Activated CD4-positive, alpha-beta T cell treated with anti-CD3 and anti-CD28 coated beads for 4 hours (primary cell): ENCODE measurements around the gene OBI1.
A peak's percentile ranks its signal among the peaks of the same experiment; 100 is the strongest.

Source experiments
- DNase-seq, 2 donors: peaks; one replicate each; pipeline ENCODE4 v3.0.0-alpha.2; 2020

OBI1 gene, protein sequence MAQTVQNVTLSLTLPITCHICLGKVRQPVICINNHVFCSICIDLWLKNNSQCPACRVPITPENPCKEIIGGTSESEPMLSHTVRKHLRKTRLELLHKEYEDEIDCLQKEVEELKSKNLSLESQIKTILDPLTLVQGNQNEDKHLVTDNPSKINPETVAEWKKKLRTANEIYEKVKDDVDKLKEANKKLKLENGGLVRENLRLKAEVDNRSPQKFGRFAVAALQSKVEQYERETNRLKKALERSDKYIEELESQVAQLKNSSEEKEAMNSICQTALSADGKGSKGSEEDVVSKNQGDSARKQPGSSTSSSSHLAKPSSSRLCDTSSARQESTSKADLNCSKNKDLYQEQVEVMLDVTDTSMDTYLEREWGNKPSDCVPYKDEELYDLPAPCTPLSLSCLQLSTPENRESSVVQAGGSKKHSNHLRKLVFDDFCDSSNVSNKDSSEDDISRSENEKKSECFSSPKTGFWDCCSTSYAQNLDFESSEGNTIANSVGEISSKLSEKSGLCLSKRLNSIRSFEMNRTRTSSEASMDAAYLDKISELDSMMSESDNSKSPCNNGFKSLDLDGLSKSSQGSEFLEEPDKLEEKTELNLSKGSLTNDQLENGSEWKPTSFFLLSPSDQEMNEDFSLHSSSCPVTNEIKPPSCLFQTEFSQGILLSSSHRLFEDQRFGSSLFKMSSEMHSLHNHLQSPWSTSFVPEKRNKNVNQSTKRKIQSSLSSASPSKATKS

GRCh38 chr13:78658630-78659449, at the start of gene OBI1:
TSS of gene OBI1 (minus strand) at chr13:78659155. CDS start at chr13:78659120, 35 bp downstream.
- peak; percentile 84 to 88 for DNase-seq

GRCh38 chr13:78701383-78701782, 42.4 kb upstream of the OBI1 start:
- DNase-seq = no peak

DNA sequence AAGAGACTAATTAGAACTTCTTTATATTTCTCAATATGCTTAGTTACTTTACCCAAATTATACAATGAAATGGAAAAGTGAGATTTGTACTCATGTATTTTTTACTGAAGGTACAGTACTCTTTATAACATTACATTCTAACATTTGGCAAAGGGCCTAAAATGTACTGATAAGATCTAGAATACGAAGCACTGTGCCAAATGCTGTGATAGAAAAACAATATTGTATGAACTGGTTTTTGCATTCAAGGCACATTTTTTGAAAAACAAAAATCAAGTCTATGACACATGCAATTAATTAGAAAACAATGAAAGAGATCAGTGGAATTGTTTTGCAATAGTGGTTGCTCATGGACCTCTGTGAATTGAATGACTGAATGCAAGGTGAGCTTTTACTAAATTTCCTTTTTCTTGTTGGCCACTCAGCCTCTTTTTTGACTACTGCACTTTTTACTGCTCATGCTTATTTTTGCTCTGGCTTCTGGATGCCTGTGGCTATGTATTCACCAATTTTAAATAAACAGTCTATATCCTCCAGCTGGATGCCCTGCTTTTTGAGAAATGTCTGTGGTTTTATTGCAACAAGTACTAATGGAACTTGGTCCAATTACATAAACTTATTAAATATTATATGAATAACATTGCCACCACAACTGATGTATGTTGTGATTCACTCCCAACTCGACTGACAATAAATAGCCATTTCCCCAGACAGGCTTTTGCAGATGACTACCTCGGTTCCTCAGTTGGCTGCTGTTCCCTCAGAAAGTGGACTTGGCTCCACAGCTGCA, 41.4 kb upstream of the OBI1 start:
- no peak for DNase-seq

- no peak for DNase-seq
These were observed 30.1 kb upstream of the OBI1 start for GRCh38 chr13:78689011-78689410.

DNA sequence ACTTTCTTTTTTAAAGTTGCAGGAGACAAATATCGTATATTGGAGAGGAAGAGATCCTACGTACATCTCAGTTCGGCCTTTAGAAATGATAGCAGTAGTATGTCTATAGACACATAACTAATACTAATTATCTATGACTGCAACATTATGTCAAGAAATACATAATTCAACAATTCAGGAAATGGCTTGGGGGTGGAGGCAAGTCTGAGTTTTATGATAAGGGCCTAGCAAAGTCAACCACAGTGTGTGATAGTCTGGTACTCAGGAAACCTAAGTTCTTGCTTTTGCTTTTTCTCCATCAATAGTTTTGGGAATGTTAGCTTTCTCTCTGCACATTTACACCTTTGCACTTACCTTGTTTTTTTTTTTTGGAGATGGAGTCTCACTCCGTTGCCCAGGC, 27.5 kb upstream of the OBI1 start:
- DNase-seq = no peak

GRCh38 chr13:78680576-78681350, 21.8 kb upstream of the OBI1 start:
- DNase-seq = no peak

DNA sequence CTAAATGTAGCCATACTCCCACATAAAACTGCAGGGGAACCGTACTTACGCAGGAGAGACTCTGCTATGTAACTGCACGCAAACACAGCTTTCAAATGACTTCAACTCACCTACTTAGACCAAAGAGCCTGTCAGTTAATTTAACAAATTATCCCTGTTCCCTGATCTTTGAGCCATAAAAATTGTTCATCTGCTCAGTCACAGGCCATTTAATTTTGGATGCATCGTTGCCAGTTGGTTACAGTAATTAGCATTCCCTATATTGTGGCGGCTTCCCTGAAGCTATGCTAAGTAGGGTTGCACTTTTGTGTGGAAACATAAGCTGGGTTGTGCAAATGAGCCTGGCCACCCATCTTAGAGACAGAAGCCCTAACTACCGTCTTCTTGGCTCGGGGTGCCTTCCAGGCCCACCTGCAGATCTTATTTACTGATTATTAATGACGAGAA, 21.2 kb upstream of the OBI1 start:
- DNase-seq = no peak

DNA sequence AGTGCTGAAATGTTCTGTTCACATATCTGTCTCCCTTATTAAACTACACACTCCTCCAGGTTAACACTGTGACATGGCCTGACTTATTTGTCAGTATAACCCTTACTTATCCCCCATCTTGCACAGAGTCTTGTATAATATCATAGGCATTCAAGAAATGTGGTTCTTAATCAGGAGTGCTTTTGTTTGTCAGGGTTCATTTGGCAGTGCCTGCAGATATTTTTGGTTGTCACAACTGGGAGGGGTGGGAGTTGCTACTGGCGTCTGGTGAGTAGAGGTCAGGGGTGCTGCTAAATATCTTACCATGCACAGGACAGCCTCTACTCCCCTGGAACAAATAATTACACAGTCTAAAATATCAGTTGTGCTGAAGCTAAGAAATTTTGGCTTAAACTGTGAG, 20.4 kb upstream of the OBI1 start:
- no peak for DNase-seq

- DNase-seq = no peak
These were observed 16.2 kb upstream of the OBI1 start for GRCh38 chr13:78675112-78675511.

- no peak for DNase-seq
These were observed 15.7 kb upstream of the OBI1 start for GRCh38 chr13:78674638-78675037.

DNA sequence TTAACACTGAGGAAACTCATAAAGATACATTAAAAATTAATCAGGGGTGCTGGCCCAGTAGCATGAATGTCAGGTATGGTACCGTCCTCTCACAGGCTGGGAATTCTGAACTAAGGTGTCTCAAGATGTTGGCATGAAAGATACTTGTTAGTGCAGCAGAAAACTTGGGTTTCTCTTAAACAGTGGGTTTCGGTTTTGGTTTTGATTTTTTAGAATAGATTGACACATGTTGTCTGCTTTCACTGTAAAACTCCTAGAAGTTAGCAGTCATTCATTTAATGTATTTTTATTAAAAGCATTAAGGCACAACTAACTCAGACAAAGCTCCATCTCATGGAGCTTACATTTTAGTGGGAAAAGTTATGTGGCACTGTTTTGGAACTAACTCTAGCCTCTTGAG, 3.5 kb upstream of the OBI1 start:
- DNase-seq = no peak

- DNase-seq = no peak
These were observed 1.5 kb upstream of the OBI1 start for GRCh38 chr13:78660495-78660857.

- DNase-seq = peak in 1 of 2 donors; percentile 8
These were observed 958 bp upstream of the OBI1 start for GRCh38 chr13:78659732-78660494.

- no peak for DNase-seq
These were observed 435 bp upstream of the OBI1 start for GRCh38 chr13:78659450-78659730.

- DNase-seq = no peak
These were observed 991 bp downstream of the OBI1 start for GRCh38 chr13:78657699-78658629.

DNA sequence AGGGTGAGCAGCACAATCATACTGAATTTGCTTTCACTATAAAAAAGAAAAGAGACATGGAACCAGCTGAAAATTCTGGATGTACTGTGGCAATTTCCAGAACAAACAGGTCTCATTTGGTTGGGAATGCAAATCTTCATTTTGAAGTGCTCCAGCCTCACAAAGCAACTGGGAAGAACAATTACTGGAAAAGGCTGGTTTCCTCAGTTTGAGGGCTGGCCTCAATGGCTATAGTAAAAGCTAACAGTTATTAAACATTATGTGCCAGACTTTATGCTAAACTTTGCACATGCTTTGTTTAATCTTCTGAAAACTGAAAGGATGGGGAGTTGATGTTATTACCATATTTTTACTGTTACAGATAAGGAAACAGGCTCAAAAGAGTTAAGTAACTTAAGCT, 3.0 kb downstream of the OBI1 start:
- no peak for DNase-seq

DNA sequence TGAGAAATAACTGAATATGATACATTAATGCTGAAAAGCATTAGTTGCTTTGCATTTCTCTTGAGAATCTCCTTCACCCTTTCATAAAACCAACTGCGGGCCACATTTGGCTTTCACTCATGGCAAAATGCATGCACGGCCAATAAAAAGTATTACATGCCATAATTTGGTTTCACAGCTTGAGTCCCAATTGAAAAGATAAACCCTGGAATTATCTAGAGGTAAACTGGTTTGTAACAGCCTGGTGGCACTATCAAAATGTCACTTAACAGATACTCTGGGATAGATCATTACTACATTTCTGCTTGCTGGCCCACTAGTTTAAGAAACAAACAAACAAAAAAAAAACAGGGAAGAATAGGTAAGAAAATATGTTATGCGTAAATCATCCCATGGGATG, 3.9 kb downstream of the OBI1 start:
- no peak for DNase-seq

DNA sequence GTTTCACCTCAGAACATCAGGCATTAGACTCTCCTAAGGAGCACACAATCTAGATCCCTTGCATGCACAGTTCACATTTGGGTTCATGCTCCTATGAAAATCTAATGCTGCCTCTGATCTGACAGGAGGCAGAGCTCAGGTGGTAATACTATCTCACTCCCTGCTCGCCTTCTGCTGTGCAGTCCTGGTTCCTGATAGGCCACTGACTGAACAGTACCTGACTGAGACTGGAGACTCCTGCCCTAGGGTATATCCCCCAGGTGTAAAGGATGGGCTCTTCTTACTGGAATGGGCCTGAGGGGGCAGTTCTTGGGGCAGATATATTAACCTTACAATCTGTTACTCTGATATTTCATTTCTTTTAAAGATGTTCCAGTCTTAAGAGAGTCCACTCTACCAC, 6.3 kb downstream of the OBI1 start:
- no peak for DNase-seq

- no peak for DNase-seq
These were observed 8.3 kb downstream of the OBI1 start for GRCh38 chr13:78650717-78651083.
